ENCODE data around the gene KCNC4.

DNA sequence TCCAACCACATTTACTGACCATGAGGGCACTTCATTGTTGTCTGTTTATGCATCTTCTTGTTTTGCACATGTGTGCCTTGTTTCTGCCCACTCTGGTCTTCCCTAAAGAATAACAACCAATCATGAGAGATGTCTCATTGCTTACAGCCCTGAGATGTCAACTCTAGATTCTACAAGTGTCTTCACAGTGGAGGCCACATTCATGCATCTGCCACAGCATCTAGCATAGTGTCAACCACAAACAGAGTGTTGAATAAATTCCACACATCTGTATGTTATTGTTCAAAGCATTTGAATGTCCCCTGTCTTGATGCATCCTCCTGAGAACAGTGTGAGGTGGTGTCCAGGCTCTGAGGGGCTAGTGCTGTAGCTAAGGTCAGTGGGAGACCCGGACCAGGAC lies 43.1 kb downstream of the KCNC4 start:
- no peak for TF ChIP-seq EZH2 (IDR thresholded peaks at IDR 0.05; ENCODE audit: low read length, missing control alignments)
- TF ChIP-seq, protein P1, sequence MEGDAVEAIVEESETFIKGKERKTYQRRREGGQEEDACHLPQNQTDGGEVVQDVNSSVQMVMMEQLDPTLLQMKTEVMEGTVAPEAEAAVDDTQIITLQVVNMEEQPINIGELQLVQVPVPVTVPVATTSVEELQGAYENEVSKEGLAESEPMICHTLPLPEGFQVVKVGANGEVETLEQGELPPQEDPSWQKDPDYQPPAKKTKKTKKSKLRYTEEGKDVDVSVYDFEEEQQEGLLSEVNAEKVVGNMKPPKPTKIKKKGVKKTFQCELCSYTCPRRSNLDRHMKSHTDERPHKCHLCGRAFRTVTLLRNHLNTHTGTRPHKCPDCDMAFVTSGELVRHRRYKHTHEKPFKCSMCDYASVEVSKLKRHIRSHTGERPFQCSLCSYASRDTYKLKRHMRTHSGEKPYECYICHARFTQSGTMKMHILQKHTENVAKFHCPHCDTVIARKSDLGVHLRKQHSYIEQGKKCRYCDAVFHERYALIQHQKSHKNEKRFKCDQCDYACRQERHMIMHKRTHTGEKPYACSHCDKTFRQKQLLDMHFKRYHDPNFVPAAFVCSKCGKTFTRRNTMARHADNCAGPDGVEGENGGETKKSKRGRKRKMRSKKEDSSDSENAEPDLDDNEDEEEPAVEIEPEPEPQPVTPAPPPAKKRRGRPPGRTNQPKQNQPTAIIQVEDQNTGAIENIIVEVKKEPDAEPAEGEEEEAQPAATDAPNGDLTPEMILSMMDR (conservative IDR thresholded peaks at IDR 0.05 in 1 of 2, IDR thresholded peaks at IDR 0.05 in 1 of 2; ENCODE audit: low read depth in 1 of 2, low read length in 2 of 2): no peak
